A549 (cell line): ENCODE data around the gene SS18L1. TPM values are rescaled to one million over a fixed set of nuclear protein-coding genes. Genes with fewer than 3 reads are reported as not detected.

Experiments
- ATAC-seq, 2 experiments: fragments of 200-7000 bp in 1 of 2; fragments of >200 bp in 1 of 2; cut with Nextera tagmentation in 1 of 2; cut with Tn5 transposase in 1 of 2; 3 replicates each; pipeline versions ENCODE4 v1.8.0 to v1.9.1; 2018 to 2020; ENCODE audit warnings: mild to moderate bottlenecking in 1 of 2, moderate library complexity in 1 of 2
- CTCF ChIA-PET: fragments of 300-600 bp; sonication (Branson Sonifier 250); formaldehyde crosslinking; extraction: SDS; loops from one replicate; lab custom pipeline; 2021; ENCODE audit warnings: antibody characterized with exemption, inconsistent platforms; lab: Yijun Ruan, JAX
- POLR2A ChIA-PET: fragments of 350-600 bp; formaldehyde crosslinking; extraction: SDS; loops from one replicate; lab custom pipeline; 2021; ENCODE audit warnings: antibody characterized with exemption, inconsistent platforms; lab: Yijun Ruan, JAX
- DNase-seq, 2 experiments: peaks; one replicate each; pipeline versions ENCODE4 v3.0.0 to v3.0.0-alpha.2; 2011 to 2016; ENCODE audit warnings: low read depth in 1 of 2, low spot score in 1 of 2
- FAIRE-seq: peaks from 2 replicates; lab custom pipeline; 2011; peaks lifted over from hg19 to GRCh38; lab: Jason Lieb, UNC
- H3K27ac ChIP-seq, 2 experiments: fragments of >200 bp; sonication (Bioruptor Twin); formaldehyde crosslinking; 3 replicates each; pipeline ENCODE4 v1.5.1; 2016 to 2017
- H3K4me1 ChIP-seq: fragments of >200 bp; sonication (Bioruptor Twin); formaldehyde crosslinking; 3 replicates; pipeline ENCODE4 v1.6.1; 2016
- H3K4me2 ChIP-seq: fragments of >200 bp; sonication (Bioruptor Twin); formaldehyde crosslinking; 3 replicates; pipeline ENCODE4 v1.6.1; 2016
- H3K4me3 ChIP-seq: fragments of >200 bp; sonication (Bioruptor Twin); formaldehyde crosslinking; 3 replicates; pipeline ENCODE4 v1.5.1; 2016
- H3K9me3 ChIP-seq: fragments of >200 bp; sonication (Bioruptor Twin); formaldehyde crosslinking; 3 replicates; pipeline ENCODE4 v1.6.1; 2016
- BCL3 ChIP-seq: fragments of >200 bp; sonication (Bioruptor Twin); formaldehyde crosslinking; IDR thresholded peaks from 3 replicates; pipeline ENCODE4 v1.6.1; 2016
- BHLHE40 ChIP-seq: IDR thresholded peaks from 2 replicates; pipeline ENCODE4 v1.6.1; 2012; ENCODE audit warnings: low read depth, low read length, inconsistent platforms
- CHD2 ChIP-seq: fragments of 150-350 bp; IDR thresholded peaks from 2 replicates; pipeline ENCODE4 v1.6.1; 2014; ENCODE audit warnings: low read length; ENCODE audit not compliant: partially characterized antibody
- E2F6 ChIP-seq: IDR thresholded peaks from 2 replicates; pipeline ENCODE4 v1.6.1; 2012; ENCODE audit warnings: low read depth, borderline replicate concordance
- EHF ChIP-seq: fragments of 250-450 bp; sonication (Bioruptor Pico); IDR thresholded peaks from 2 replicates; pipeline ENCODE4 v1.5.0; 2020; ENCODE audit warnings: mild to moderate bottlenecking
- EHMT2 ChIP-seq: fragments of 200-600 bp; sonication (generic); IDR thresholded peaks from 2 replicates; pipeline ENCODE4 v1.6.1; 2016; ENCODE audit warnings: antibody characterized with exemption, low read depth, mild to moderate bottlenecking, moderate library complexity
- ELK1 ChIP-seq: fragments of 150-350 bp; IDR thresholded peaks from 2 replicates; pipeline ENCODE4 v1.6.1; 2014; ENCODE audit warnings: low read depth, mild to moderate bottlenecking, low read length
- ESRRA ChIP-seq: fragments of 150-350 bp; IDR thresholded peaks from 2 replicates; pipeline ENCODE4 v1.6.1; 2014; ENCODE audit warnings: mild to moderate bottlenecking, low read length, borderline replicate concordance
- FOXS1 ChIP-seq: fragments of 250-450 bp; sonication (Bioruptor Pico); IDR thresholded peaks from 2 replicates; pipeline ENCODE4 v1.5.0; 2020; ENCODE audit warnings: mild to moderate bottlenecking, moderate library complexity
- HEYL ChIP-seq: fragments of 250-450 bp; sonication (Bioruptor Pico); IDR thresholded peaks from 2 replicates; pipeline ENCODE4 v1.8.0; 2021; ENCODE audit warnings: mild to moderate bottlenecking, moderate library complexity
- HOXB13 ChIP-seq: fragments of 250-450 bp; sonication (Bioruptor Pico); IDR thresholded peaks from 2 replicates; pipeline ENCODE4 v1.5.0; 2020; ENCODE audit warnings: low read depth, mild to moderate bottlenecking, moderate library complexity
- JUNB ChIP-seq: fragments of >200 bp; sonication (Bioruptor Twin); formaldehyde crosslinking; IDR thresholded peaks from 2 replicates; pipeline ENCODE4 v1.6.1; 2016
- KDM5A ChIP-seq: fragments of 200-600 bp; sonication (generic); IDR thresholded peaks from 2 replicates; pipeline ENCODE4 v1.6.1; 2016; ENCODE audit warnings: antibody characterized with exemption, mild to moderate bottlenecking
- MAFK ChIP-seq: fragments of 450-650 bp; IDR thresholded peaks from 2 replicates; pipeline ENCODE4 v1.6.1; 2014; ENCODE audit not compliant: partially characterized antibody
- MAX ChIP-seq: IDR thresholded peaks from 2 replicates; pipeline ENCODE4 v1.6.1; 2012
- MYC ChIP-seq: IDR thresholded peaks from 2 replicates; pipeline ENCODE4 v1.6.1; 2012; ENCODE audit warnings: mild to moderate bottlenecking, inconsistent platforms, low read length, improper control_type of control experiment, borderline replicate concordance
- PBX3 ChIP-seq: IDR thresholded peaks from 2 replicates; pipeline ENCODE4 v1.6.1; 2012
- POLR2A ChIP-seq: IDR thresholded peaks from 2 replicates; pipeline ENCODE4 v1.6.1; 2012; ENCODE audit warnings: mild to moderate bottlenecking, low read length
- RAD21 ChIP-seq, 2 experiments: fragments of >200 bp in 1 of 2; sonication (Bioruptor Twin) in 1 of 2; formaldehyde crosslinking in 1 of 2; IDR thresholded peaks in 1 of 2; conservative IDR thresholded peaks in 1 of 2; 2 replicates in 1 of 2; 3 replicates in 1 of 2; pipeline ENCODE4 v1.6.1; 2012 to 2018; ENCODE audit warnings: inconsistent platforms in 1 of 2
- REST ChIP-seq: fragments of 200-600 bp; sonication (generic); IDR thresholded peaks from 2 replicates; pipeline ENCODE4 v1.6.1; 2016; ENCODE audit warnings: antibody characterized with exemption, mild to moderate bottlenecking, moderate library complexity
- RNF2 ChIP-seq: fragments of 200-600 bp; sonication (generic); IDR thresholded peaks from 2 replicates; pipeline ENCODE4 v1.6.1; 2016; ENCODE audit warnings: low read depth, mild to moderate bottlenecking, antibody characterized with exemption, moderate library complexity, borderline replicate concordance
- SMC3 ChIP-seq: fragments of >200 bp; sonication (Bioruptor Twin); formaldehyde crosslinking; IDR thresholded peaks from 3 replicates; pipeline ENCODE4 v1.6.1; 2018; ENCODE audit warnings: inconsistent platforms
- TFCP2L1 ChIP-seq: fragments of 250-450 bp; sonication (Bioruptor Pico); IDR thresholded peaks from 2 replicates; pipeline ENCODE4 v1.5.0; 2021; ENCODE audit warnings: mild to moderate bottlenecking
- TP53 ChIP-seq: fragments of 250-450 bp; sonication (Bioruptor Pico); IDR thresholded peaks from 2 replicates; pipeline ENCODE4 v1.5.0; 2021; ENCODE audit warnings: mild to moderate bottlenecking, moderate library complexity
- USF2 ChIP-seq: fragments of 450-650 bp; IDR thresholded peaks from 2 replicates; pipeline ENCODE4 v1.6.1; 2014; ENCODE audit warnings: antibody characterized with exemption
- ZNF302 ChIP-seq: fragments of 250-450 bp; sonication (Bioruptor Pico); IDR thresholded peaks from 2 replicates; pipeline ENCODE4 v1.9.0; 2021; ENCODE audit warnings: inconsistent platforms, mild to moderate bottlenecking, moderate library complexity
- WGBS: methylation state at CpG from one replicate; pipeline ENCODE4 v1.1.6; 2017; ENCODE audit errors: missing lambda C conversion rate; 5-methylcytosine and 5-hydroxymethylcytosine counted together
- polyA plus RNA-seq, 4 experiments: library from polyadenylated mRNA; depleted of rRNA in 3 of 4; stranded (reverse); fragments of >200 nt; fragmentation: RNase III in 1 of 4; extraction: RNeasy Plus Mini Kit Qiagen cat#74134 plus additional on column Dnase treatment in 1 of 4; gene quantifications; 2 replicates in 3 of 4; 3 replicates in 1 of 4; pipeline ENCODE4 v1.2.3, GENCODE V29; 2011 to 2017

SS18L1 gene
- polyA plus RNA-seq, 2 of the 4 experiments (the other 2 are of a cell fraction), result 7.4 to 13.1 TPM

GRCh38 chr20:62181808-62182207 lies 38.2 kb downstream of the SS18L1 start:
- FAIRE-seq, result no peak
- Histone ChIP-seq H3K4me3 (peak overlapping the region; percentile 64), H3K27ac (peak overlapping the region; percentile 85 to 97), H3K9me3 (no peaks in the 10 kb centered on the region)
- no peak for ATAC-seq
- ChIA-PET POLR2A (no interaction called here), CTCF (no interaction called here)
- no peak for DNase-seq
- no peak for TF ChIP-seq TFCP2L1 (CRISPR knock-in tag)
- TF ChIP-seq MAFK, result peak; percentile 28
- TF ChIP-seq, all 56 proteins: peak for 1
- peak overlapping the region; percentile 90 for H3K4me2 ChIP-seq
- 97% methylated on average over 2 of the region's 2 CpGs for WGBS
- peaks cover 14% of the 10 kb centered on the region; the same call in 2 of the 3 replicates for H3K4me1 ChIP-seq

- ChIA-PET POLR2A (interaction anchor here (0.6 to 0.9 kb wide), 2 partner anchors 61 to 119 kb away, joined by 4 to 9 read pairs; no protein-coding TSS in a partner anchor), CTCF (interaction anchor here (0.5 to 1.1 kb wide), 3 partner anchors 27 to 90 kb away, joined by 3 read pairs; no protein-coding TSS in a partner anchor)
- FAIRE-seq, result no peak
- Histone ChIP-seq H3K4me2 (peak within 1 kb of the TSS; percentile 90), H3K9me3 (no peaks in the 10 kb centered on the region), H3K27ac (peak within 1 kb of the TSS; percentile 85 to 97), H3K4me3 (peak within 1 kb of the TSS; percentile 64), H3K4me1 (peaks cover 21% of the 10 kb centered on the region; the same call in 2 of the 3 replicates)
- under 1% methylated on average over 51 of the region's 96 CpGs for WGBS
- peak; percentile 98 to 99 for ATAC-seq
- DNase-seq, result peak; percentile 96 to 99
- no peak for TF ChIP-seq RAD21 (conservative IDR thresholded peaks at IDR 0.05 in 1 of 2, IDR thresholded peaks at IDR 0.05 in 1 of 2)
- no peak for TF ChIP-seq ZNF302 (CRISPR knock-in tag)
- no peak for TF ChIP-seq JUNB
- TF ChIP-seq FOXS1 (CRISPR knock-in tag), result no peak
- TF ChIP-seq MAX, result peak; percentile 74; the same call in 1 of the 2 replicates
- no peak for TF ChIP-seq TFCP2L1 (CRISPR knock-in tag)
- no peak for TF ChIP-seq USF2
- no peak for TF ChIP-seq EHF (CRISPR knock-in tag)
- TF ChIP-seq CHD2, result no peak
- TF ChIP-seq MYC, result peak; percentile 69
- TF ChIP-seq PBX3, result no peak
- TF ChIP-seq RNF2, result no peak
- TF ChIP-seq REST, result 0 out of 2 replicates have a peak, but pooled peaks have one; percentile 22
- 0 out of 2 replicates have a peak, but pooled peaks have one; percentile 16 for TF ChIP-seq ELK1
- peak; percentile 57; the same call in 1 of the 2 replicates for TF ChIP-seq KDM5A
- TF ChIP-seq BHLHE40, result no peak
- peak; percentile 98 for TF ChIP-seq POLR2A
- TF ChIP-seq BCL3, result peak; percentile 96; the same call in 2 of the 3 replicates
- no peak for TF ChIP-seq EHMT2
- TF ChIP-seq SMC3, result no peak
- TF ChIP-seq E2F6, result 0 out of 2 replicates have a peak, but pooled peaks have one; percentile 22
- TF ChIP-seq HOXB13 (CRISPR knock-in tag), result no peak
- TF ChIP-seq HEYL, result no peak
- TF ChIP-seq ESRRA, result no peak
- TF ChIP-seq TP53 (CRISPR knock-in tag), result no peak
Observed at GRCh38 chr20:62182469-62183425, 39.2 kb downstream of the SS18L1 start, which contains the start of gene MTG2. Gene MTG2, plus strand, starts transcription at chr20:62183028. Its CDS starts 10,393 bp downstream, at chr20:62193421.
